SU-DHL-6 (cell line): Measurements from ENCODE around the gene CNEP1R1.

Source experiments
- EZH2phosphoT487 ChIP-seq: fragments of 200-600 bp; sonication (generic), shearing (Covaris generic); conservative IDR thresholded peaks from 2 replicates; pipeline ENCODE4 v1.6.1; 2018; ENCODE audit warnings: mild to moderate bottlenecking, antibody characterized with exemption, low read length, moderate library complexity, mixed read lengths
- TF ChIP-seq, protein P1 (sequence below): fragments of 200-600 bp; sonication (generic); IDR thresholded peaks from one replicate; pipeline ENCODE4 v1.5.1; 2017; ENCODE audit warnings: antibody characterized with exemption, mild to moderate bottlenecking, low read length, moderate library complexity; ENCODE audit not compliant: insufficient read depth, poor library complexity, severe bottlenecking

DNA sequence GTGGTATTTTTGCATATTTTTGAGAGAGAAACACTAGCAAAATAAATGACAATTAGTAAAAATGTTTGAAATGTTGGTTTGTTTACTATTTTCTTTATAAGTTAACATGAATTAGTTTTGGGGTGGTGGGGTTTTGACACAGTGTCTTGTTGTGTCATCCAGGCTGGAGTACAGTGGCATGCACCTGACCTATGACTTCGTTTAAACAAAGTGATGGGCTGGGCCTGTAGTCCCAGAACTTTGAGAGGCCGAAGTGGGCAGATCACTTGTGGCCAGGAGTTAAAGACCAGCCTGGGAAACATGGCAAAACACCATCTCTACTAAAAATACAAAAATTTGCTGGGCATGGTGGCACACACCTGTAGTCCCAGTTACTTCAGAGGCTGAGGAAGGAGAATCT lies 22.8 kb downstream of the CNEP1R1 start:
- TF ChIP-seq, protein P1, sequence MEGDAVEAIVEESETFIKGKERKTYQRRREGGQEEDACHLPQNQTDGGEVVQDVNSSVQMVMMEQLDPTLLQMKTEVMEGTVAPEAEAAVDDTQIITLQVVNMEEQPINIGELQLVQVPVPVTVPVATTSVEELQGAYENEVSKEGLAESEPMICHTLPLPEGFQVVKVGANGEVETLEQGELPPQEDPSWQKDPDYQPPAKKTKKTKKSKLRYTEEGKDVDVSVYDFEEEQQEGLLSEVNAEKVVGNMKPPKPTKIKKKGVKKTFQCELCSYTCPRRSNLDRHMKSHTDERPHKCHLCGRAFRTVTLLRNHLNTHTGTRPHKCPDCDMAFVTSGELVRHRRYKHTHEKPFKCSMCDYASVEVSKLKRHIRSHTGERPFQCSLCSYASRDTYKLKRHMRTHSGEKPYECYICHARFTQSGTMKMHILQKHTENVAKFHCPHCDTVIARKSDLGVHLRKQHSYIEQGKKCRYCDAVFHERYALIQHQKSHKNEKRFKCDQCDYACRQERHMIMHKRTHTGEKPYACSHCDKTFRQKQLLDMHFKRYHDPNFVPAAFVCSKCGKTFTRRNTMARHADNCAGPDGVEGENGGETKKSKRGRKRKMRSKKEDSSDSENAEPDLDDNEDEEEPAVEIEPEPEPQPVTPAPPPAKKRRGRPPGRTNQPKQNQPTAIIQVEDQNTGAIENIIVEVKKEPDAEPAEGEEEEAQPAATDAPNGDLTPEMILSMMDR = no peak
- TF ChIP-seq EZH2phosphoT487 = no peak
